ENCODE measurements around the gene HIGD1A. TPM values are rescaled to one million over a fixed set of nuclear protein-coding genes. Genes with fewer than 3 reads are reported as not detected.

Gene HIGD1A
- total RNA-seq: 100 to 1,000 TPM in 7 of 9 donors, 10 to 100 TPM in 2; 62.4 to 242 (median 120) TPM
- polyA plus RNA-seq: 100 to 1,000 TPM in 2 of 3 donors, 10 to 100 TPM in 1; 71.7 to 324 (median 121) TPM
- long read RNA-seq, donor 1, transcript HIGD1A-201 (4 exons, 1,373 nt): major isoform, 198 of 206 reads
- long read RNA-seq, donor 1, partial matches to known transcripts: 0 of 206 reads
- long read RNA-seq, donor 1, other reads (novel, unspliced or antisense): 0 of 206 reads
- long read RNA-seq, donor 2, transcript HIGD1A-201 (4 exons, 1,373 nt): major isoform, 143 of 147 reads
- long read RNA-seq, donor 2, partial matches to known transcripts: 0 of 147 reads
- long read RNA-seq, donor 2, other reads (novel, unspliced or antisense): 0 of 147 reads
- long read RNA-seq, donor 3, transcript HIGD1A-201 (4 exons, 1,373 nt): major isoform, 121 of 126 reads
- long read RNA-seq, donor 3, partial matches to known transcripts: 0 of 126 reads
- long read RNA-seq, donor 3, other reads (novel, unspliced or antisense): 0 of 126 reads
- long read RNA-seq, donor 4, transcript HIGD1A-201 (4 exons, 1,373 nt): major isoform, 170 of 179 reads
- long read RNA-seq, donor 4, partial matches to known transcripts: 0 of 179 reads
- long read RNA-seq, donor 4, other reads (novel, unspliced or antisense): 5 of 179 reads
- long read RNA-seq, donor 5, transcript HIGD1A-205 (3 exons, 983 nt): minor isoform, 6 of 181 reads
- long read RNA-seq, donor 5, transcript HIGD1A-201 (4 exons, 1,373 nt): major isoform, 166 of 181 reads
- long read RNA-seq, donor 5, partial matches to known transcripts: 0 of 181 reads
- long read RNA-seq, donor 5, other reads (novel, unspliced or antisense): 7 of 181 reads
- long read RNA-seq, donor 6, transcript HIGD1A-201 (4 exons, 1,373 nt): major isoform, 122 of 130 reads
- long read RNA-seq, donor 6, partial matches to known transcripts: 0 of 130 reads
- long read RNA-seq, donor 6, other reads (novel, unspliced or antisense): 3 of 130 reads
- long read RNA-seq, donor 7, transcript HIGD1A-201 (4 exons, 1,373 nt): major isoform, 73 of 74 reads
- long read RNA-seq, donor 7, partial matches to known transcripts: 0 of 74 reads
- long read RNA-seq, donor 7, other reads (novel, unspliced or antisense): 0 of 74 reads
- long read RNA-seq, donor 8, transcript HIGD1A-201 (4 exons, 1,373 nt): major isoform, 230 of 237 reads
- long read RNA-seq, donor 8, partial matches to known transcripts: 0 of 237 reads
- long read RNA-seq, donor 8, other reads (novel, unspliced or antisense): 0 of 237 reads
- long read RNA-seq, donor 9, transcript HIGD1A-201 (4 exons, 1,373 nt): major isoform, 122 of 126 reads
- long read RNA-seq, donor 9, partial matches to known transcripts: 0 of 126 reads
- long read RNA-seq, donor 9, other reads (novel, unspliced or antisense): 0 of 126 reads
- long read RNA-seq, donor 10, transcript HIGD1A-201 (4 exons, 1,373 nt): major isoform, 91 of 97 reads
- long read RNA-seq, donor 10, partial matches to known transcripts: 0 of 97 reads
- long read RNA-seq, donor 10, other reads (novel, unspliced or antisense): 0 of 97 reads

DNA sequence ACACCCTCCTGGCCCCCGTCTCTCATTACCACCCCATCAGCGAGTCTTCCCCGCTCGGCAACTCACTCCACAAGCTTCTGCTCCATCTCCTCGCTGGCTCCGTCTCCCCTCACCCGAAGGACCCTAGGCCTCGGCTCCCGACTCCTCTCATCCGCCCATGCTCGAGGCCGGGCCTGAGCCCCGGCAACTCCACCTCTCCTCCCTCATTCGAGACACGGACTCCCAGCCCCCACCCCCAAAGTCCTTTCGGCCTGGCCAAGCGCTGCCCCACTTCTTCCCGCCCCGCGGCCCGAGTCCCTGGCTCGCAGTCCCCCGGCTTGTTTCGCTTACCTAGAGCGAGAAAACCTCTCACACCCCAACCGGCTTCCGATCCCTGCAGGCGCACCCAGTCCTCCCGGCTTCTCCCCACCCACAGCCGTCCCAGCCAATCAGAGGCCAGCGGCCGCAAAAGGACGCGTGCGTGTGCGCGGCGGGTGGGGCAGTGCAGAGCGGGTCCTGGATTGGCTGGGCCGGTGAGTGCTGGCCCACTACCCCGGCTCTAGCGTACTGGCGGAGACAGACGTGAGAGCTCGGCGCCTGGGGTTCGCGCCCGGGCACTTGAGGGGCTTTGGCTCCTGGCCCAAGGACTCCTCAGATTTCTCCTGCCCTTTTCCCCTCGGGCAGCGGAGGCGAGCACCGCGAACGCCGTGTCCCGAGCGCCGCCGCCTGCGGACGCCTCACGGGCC, at the start of gene HIGD1A:
Gene HIGD1A (minus strand): TSS at position 385 of the 725 bp plus-strand sequence. CDS start 10,237 bp downstream, outside the sequence.
- Histone ChIP-seq H3K4me1 (replicated peaks in 1 of 2) (peaks cover 21 to 45% of the 10 kb centered on the region in 2 donors), H3K27ac (peak within 1 kb of the TSS; percentile 65 to 99 (median 93)), H3K9me3 (replicated peaks in 1 of 3) (no peaks in the 10 kb centered on the region), H3K27me3 (no peaks in the 10 kb centered on the region), H3K4me3 (peak within 1 kb of the TSS; percentile 38 to 92 (median 64)), H3K36me3 (replicated peaks in 1 of 2) (no peaks in the 10 kb centered on the region)
- 0 to 2% (median 1%) methylated on average over 39 to 63 of the region's 63 CpGs for WGBS, 4 donors
- intact Hi-C loops (cut with DNase I): no loop called here
- DNase-seq: peak; percentile 95 to 97 (median 96)
- peak; percentile 89 to 96 for TF ChIP-seq POLR2A (IDR thresholded peaks at IDR 0.05)
- TF ChIP-seq, protein P1, sequence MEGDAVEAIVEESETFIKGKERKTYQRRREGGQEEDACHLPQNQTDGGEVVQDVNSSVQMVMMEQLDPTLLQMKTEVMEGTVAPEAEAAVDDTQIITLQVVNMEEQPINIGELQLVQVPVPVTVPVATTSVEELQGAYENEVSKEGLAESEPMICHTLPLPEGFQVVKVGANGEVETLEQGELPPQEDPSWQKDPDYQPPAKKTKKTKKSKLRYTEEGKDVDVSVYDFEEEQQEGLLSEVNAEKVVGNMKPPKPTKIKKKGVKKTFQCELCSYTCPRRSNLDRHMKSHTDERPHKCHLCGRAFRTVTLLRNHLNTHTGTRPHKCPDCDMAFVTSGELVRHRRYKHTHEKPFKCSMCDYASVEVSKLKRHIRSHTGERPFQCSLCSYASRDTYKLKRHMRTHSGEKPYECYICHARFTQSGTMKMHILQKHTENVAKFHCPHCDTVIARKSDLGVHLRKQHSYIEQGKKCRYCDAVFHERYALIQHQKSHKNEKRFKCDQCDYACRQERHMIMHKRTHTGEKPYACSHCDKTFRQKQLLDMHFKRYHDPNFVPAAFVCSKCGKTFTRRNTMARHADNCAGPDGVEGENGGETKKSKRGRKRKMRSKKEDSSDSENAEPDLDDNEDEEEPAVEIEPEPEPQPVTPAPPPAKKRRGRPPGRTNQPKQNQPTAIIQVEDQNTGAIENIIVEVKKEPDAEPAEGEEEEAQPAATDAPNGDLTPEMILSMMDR (IDR thresholded peaks at IDR 0.05): no peak

DNA sequence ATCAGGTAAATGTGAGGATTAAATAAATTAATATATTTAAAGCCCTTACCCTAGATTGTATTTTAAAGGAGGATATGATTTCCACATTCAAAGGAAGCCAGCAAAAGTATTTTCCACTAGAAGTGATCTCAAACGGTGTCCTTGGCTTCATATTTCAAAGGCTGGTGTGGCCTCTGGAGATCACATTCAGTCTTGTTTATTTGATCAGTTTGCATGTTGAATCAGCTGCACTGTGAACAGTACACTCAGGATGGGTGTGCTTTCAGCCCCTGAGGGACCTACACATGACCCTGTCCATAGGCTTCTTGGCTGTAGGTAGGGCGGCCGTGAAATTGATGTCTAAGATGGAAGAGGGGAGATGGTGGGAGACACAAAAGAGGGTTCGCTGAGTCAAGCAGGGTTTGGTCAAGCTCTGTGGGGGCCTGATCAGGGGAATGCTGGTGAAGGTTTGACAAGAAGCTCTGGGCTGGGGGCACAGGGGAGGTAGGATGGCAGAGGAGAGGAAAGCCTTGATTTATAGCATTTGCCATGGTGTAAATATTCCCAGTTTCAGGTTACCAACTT, 49.5 kb upstream of the HIGD1A start:
- no peaks in the 10 kb centered on the region for H3K27me3 ChIP-seq
- peak in 2 of 7 donors; percentile 31 to 41 for DNase-seq
- no peaks in the 10 kb centered on the region for H3K9me3 ChIP-seq (replicated peaks in 1 of 3)
- no peaks in the 10 kb centered on the region for H3K36me3 ChIP-seq (replicated peaks in 1 of 2)
- H3K27ac ChIP-seq: peak overlapping the region in 2 of 5 donors; percentile 48 to 73
- intact Hi-C loops (cut with DNase I): no loop called here
- no peak overlapping the region for H3K4me3 ChIP-seq
- TF ChIP-seq POLR2A (IDR thresholded peaks at IDR 0.05): no peak
- TF ChIP-seq, protein P1 (IDR thresholded peaks at IDR 0.05): no peak
- WGBS, 4 donors: 60 to 64% (median 62%) methylated on average over 4 of the region's 4 CpGs
- H3K4me1 ChIP-seq (replicated peaks in 1 of 2): peaks cover 8 to 20% of the 10 kb centered on the region in 2 donors

DNA sequence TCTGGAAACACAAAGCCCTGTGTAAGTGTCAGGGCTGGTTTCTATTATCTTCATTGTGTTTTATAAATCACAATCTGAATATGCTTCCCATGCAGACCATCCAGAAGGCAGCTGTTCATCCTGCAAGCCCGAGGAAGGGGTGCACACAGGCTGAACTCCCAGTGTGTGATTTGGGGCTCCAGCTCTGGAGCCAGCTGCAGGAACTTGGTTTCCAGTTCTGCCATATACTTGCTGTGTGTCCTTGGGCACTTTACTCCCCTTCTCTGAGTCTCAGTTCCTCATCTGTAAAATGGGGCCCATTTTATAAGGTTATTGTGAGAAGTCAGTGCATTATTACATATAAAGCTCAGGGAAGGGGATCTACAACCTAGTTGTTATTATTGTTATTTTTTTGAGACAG, 48.8 kb upstream of the HIGD1A start:
- 56 to 91% (median 86%) methylated on average over 1 of the region's 1 CpG for whole genome bisulfite sequencing, 4 donors
- Histone ChIP-seq H3K9me3 (replicated peaks in 1 of 3) (no peaks in the 10 kb centered on the region), H3K4me1 (replicated peaks in 1 of 2) (peaks cover 8 to 20% of the 10 kb centered on the region in 2 donors), H3K36me3 (replicated peaks in 1 of 2) (no peaks in the 10 kb centered on the region), H3K4me3 (no peak overlapping the region), H3K27ac (peak overlapping the region in 3 of 5 donors; percentile 28 to 73 (median 46)), H3K27me3 (no peaks in the 10 kb centered on the region)
- no peak for DNase-seq
- intact Hi-C loops (cut with DNase I): no loop called here
- TF ChIP-seq POLR2A (IDR thresholded peaks at IDR 0.05): no peak
- TF ChIP-seq, protein P1 (IDR thresholded peaks at IDR 0.05): no peak
